Endometrial microvascular endothelial cells (primary cell): Measurements from ENCODE around the gene ACSL6. TPM values are rescaled to one million over a fixed set of nuclear protein-coding genes. Genes with fewer than 3 reads are reported as not detected.

Experiments
- in situ Hi-C: cut with HindIII; loops from 2 replicates; pipeline ENCODE4 v1.10.0; 2017; ENCODE audit warnings: low sequenced_read_pairs, low pct_unique_long_range_greater_than_20kb; ENCODE audit errors: inconsistent ontology term
- total RNA-seq: library from RNA; depleted of rRNA; stranded (reverse); fragments of >200 nt; gene quantifications from one replicate; pipeline ENCODE4 v1.2.3, GENCODE V29; 2015; ENCODE audit errors: inconsistent ontology term

ACSL6 gene, protein sequence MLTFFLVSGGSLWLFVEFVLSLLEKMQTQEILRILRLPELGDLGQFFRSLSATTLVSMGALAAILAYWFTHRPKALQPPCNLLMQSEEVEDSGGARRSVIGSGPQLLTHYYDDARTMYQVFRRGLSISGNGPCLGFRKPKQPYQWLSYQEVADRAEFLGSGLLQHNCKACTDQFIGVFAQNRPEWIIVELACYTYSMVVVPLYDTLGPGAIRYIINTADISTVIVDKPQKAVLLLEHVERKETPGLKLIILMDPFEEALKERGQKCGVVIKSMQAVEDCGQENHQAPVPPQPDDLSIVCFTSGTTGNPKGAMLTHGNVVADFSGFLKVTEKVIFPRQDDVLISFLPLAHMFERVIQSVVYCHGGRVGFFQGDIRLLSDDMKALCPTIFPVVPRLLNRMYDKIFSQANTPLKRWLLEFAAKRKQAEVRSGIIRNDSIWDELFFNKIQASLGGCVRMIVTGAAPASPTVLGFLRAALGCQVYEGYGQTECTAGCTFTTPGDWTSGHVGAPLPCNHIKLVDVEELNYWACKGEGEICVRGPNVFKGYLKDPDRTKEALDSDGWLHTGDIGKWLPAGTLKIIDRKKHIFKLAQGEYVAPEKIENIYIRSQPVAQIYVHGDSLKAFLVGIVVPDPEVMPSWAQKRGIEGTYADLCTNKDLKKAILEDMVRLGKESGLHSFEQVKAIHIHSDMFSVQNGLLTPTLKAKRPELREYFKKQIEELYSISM
- not detected for total RNA-seq

DNA sequence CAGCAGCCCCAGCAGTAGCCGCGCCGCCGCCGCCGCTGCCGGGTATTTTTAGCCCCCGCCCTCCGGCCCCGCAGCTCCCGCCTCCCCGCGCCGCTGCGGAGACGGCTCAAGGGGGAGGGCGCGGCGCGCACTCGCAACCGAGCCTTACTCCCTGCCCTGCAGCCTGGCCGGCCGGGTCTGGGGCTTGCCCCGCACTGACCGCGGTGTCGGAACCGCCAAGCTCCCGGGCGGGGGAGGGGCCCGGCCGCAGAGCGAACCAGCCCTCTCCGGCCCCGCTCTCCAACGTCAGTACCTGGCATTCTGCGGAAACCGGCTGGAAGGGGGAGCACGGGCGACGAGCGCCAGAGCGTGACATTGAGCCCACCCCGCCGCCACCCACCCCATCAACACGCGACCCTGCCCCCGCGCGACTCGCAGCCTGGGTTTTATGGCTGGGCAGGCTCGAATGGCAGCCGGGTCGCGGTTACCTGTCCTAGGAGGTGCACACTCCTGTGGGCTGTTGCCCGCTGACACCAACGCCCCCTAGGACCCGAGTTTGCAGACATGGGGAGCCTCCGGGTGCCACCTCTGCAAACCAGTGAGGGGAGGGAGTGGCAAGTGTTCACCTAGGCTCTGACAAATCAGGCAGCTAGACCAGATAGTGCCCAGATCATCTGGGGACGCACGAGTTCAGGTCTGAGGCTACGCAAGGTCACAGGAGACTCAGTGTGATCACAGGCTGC is at the start of gene ACSL6:
TSS of gene ACSL6 (minus strand) at position 37 of the 722 bp plus-strand sequence. CDS start 105 bp downstream, outside the sequence.
- in situ Hi-C loops = loop anchor here (25.0 kb wide), 1 partner anchor 574 kb away; no protein-coding TSS in a partner anchor

GRCh38 chr5:132060501-132061161 is 49.2 kb upstream of the ACSL6 start, which contains the start of gene IL3:
TSS of gene IL3 (plus strand) at chr5:132060655. CDS start at chr5:132060707, 52 bp downstream.
- in situ Hi-C loops = no loop called here

- in situ Hi-C loops = no loop called here
These were observed 48.4 kb upstream of the ACSL6 start for GRCh38 chr5:132059696-132060500.

- in situ Hi-C loops = no loop called here
These were observed 47.7 kb upstream of the ACSL6 start for GRCh38 chr5:132059043-132059695.

- in situ Hi-C loops = no loop called here
These were observed 47.2 kb upstream of the ACSL6 start for GRCh38 chr5:132058646-132059042.

DNA sequence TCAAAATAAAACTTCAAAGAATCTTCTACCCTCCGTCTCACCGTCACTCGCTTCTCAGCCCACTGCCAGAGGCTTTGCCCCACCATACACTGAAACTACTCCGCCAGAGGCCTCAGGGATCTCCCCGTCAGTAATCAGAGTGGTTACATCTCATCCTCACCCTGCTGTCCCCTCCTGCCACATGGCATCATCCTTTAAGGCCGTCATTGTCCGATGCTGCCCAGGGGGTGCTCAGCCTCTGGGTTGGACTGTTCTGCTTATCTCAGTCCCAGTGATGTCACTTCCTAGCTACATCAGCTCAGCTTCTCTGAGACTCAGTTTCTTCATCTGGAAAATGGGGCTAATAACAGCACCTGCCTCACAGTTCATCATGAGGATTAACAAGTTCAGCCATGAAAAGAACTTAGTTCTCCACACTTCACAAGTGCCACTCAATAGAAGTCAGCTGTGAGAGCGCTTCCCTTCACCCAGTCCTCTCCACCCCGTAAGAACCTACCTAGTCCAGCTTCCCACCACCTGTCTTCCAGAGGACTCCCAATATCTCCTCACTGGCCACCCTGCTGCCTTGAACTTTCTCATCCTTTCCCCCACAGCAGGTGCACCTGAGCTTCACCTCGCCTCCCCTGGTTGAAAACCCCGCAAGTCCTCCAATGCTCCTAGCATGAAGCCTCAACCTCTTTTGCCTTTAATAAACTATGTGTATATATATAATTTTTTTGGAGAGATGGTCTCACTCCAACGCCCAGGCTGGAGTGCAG is 46.2 kb upstream of the ACSL6 start:
- in situ Hi-C loops = no loop called here

DNA sequence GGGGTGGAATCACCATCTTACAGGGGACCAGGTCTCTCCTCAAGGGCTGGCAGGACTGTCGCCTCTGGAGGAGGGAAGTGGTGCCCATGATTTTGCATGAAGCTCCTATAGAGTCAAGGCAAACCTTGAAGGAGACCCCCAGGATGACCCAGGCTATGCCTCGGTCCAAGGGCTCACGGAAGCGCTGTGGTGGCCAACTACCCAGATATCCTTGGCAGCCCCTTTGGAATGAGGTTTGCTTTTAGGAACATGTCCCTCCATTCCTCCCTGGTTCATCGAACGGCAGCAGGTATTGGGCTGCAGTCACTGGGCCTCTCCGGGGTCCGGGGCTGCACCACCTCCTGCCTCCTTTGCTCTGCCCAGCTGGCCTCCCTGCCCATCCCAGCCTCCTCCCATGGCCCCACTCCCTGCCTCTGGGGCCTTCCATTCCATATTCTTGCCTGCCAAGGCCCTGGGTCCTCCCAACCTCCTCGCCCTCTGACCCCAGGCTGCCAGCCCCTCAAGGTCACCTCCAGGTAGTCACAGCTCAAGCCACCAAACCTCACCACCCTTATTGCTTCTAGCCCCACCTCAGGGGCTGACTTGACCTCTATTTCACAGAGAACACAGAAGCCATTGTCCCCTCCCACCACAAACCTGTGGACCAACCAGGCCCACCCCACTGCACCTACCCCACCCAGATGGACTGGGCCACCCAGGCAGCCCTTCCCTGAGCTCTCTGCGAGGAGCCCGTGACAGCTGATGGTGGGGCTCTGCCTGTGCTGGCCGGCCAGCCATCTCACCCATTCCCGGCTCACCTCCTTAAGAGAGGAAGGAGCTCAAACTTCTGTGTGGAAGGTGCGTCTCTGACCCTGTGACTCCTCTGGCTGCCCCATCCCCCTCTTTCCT is 45.4 kb upstream of the ACSL6 start:
- in situ Hi-C loops = no loop called here

- in situ Hi-C loops = no loop called here
These were observed 44.6 kb upstream of the ACSL6 start for GRCh38 chr5:132055808-132056609.

DNA sequence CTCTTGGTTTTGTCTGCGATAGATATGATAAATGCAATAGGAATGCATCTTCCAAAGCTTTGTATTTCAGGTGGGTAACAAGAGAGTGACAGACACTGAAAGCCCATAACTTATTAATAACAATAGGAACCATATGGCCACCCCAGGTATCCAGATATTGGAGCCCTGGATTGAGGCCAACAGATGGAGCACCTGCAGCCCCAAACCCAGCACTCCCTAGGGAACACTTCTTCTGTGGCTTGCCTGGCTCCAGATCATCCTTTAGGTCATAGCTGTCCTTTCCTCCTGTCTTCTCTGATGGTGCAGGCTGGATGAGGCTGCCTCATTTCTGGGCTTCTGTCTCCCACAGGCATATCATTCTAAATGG is 44.0 kb upstream of the ACSL6 start:
- in situ Hi-C loops = no loop called here

DNA sequence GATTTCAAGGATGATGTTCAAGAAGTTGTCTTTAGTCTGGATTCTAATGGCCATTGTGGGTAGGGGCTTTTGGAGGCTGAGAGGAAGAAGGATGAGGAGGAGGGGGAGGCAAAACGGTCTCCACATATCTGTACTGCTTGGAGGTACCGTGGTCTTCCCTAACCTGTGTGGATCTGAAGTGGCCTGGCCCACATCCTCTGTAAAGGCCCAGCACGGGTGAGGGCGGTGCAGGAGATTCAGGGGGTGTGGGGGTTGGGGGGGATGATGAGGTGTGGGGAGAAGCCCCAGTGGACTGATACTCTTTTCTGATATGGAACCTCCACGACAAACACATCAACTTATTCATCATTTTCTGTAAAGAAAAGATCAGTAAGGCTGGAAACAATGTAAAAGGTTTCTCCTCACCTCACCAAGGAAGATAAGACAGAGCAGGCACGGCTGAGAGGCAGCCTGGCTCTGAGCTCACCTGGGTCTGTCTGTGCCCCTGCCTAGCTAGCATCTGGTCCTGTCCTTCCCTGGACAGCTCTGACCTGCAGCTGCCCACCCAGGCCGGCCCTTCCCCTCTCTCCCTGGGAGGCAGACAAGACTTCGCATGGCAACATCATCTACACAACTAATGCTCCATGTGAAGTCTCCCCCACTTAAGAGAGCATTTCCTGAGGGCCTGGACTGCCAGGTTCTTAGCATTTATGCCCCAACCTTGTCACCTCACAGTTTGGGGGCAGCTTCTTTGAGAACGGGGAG is 43.4 kb upstream of the ACSL6 start:
- in situ Hi-C loops = no loop called here

DNA sequence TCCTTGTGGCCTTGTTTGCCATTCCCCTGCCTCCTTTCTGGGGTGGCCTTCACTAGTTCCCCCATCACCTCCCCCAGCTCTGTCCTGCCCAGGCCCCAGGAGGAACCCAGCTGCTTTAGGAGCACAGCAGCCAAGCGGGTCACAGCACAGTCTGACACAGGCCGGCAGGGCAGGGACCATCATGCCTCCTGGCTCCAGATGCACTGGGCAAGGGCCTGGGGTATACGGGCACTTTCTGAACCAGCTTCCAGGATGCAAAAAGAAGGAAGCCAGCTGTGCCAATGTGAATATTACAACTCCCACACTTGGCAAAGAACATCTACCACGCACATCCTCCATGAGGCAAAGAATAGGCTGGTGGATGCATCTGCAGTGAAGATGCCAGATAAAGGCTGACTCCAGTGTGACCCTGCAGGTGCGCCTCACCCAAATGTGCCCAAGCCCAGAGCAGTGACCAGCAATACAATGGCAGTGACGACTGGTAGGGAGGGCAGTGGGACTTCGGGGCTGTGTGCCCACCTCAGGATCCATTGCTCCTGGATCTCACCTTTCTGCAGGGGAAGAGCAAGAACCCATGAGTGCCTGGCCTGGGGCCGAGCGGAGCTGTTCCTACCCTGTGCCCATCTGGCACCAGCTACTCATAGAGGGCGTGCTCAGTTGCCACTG is 42.7 kb upstream of the ACSL6 start:
- in situ Hi-C loops = no loop called here

GRCh38 chr5:132053483-132053882 is 42.0 kb upstream of the ACSL6 start:
- in situ Hi-C loops = no loop called here

DNA sequence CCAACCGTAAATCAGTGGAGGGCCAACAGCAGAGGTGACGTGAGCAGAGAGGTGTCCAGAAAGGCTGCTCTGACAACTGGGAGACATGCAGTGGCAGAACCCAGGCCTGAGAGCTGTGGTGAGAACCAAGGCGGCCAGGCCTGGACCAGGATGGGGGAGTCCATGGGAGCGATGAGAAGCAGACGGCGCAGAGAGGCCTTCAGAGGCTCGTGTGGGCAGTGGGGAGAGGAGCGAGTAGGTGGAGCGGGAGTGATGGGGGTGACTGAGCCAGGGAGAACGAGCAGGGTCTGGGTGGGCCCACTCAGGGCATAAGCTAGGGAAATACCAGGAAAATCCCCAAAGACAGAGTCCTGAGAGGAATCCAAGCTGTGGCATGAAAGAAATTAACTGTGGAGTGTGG is 41.1 kb upstream of the ACSL6 start:
- in situ Hi-C loops = no loop called here
